Urothelium cell line (cell line): Measurements from ENCODE around the gene KLHL14.

Experiments
- DNase-seq: peaks from one replicate; pipeline ENCODE4 v3.0.0; 2011; ENCODE audit warnings: low spot score, mixed read lengths
- FAIRE-seq: peaks from 2 replicates; lab custom pipeline; 2011; peaks lifted over from hg19 to GRCh38; lab: Jason Lieb, UNC

KLHL14 gene

GRCh38 chr18:32724071-32724749 lies 48.6 kb downstream of the KLHL14 start:
- FAIRE-seq: no peak

GRCh38 chr18:32722279-32722678 lies 50.5 kb downstream of the KLHL14 start:
- FAIRE-seq (no peak), DNase-seq (no peak)

More at GRCh38 chr18:32724071-32724749, 48.6 kb downstream of the KLHL14 start:
- no peak for DNase-seq

DNA sequence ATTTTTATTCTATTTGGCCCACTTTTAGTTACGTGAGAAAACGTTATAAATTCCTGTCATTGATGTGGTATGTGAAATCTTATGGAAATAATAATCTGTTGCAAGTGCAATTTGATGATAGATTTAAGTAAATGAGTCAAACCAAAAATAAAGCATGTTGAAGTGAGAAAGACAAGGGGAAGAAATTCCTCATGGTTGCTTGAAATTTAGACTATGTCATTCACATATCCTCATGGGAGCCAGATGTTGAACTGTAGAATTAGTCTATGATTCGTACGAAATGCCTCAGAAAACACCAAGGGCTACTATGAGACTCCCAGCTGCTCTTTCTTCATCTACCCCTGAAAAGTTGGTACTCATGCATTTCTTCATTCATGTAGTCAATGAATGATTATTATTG lies 55.7 kb downstream of the KLHL14 start:
- FAIRE-seq (no peak), DNase-seq (no peak)

DNA sequence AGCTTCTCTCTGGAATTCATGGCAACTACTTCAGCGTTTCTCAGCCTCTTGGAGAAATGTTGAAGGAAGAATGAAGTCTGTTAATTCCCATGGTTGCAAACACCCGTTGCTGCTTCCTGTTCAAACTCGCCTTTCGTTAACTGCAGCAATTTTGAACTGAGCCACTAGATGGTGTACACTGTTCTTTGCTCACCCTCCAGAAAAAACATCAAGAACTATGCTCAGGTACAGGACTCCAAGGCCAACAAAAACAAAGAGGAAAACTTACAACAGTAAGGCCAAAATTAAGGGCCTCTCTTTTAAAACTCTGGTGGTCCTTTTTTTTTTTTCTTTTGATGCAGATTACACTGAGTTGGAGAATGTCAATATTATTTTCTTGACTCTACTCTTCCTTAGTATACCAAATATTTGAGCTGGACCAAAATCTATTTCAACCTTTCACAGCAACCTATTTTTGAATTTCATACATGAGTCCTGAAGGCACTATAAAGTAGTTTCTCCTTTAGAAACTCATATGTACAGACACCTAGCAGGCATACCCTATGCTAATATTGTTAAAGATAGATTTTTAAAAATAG lies 58.2 kb downstream of the KLHL14 start:
- FAIRE-seq (no peak), DNase-seq (peak; percentile 33)

DNA sequence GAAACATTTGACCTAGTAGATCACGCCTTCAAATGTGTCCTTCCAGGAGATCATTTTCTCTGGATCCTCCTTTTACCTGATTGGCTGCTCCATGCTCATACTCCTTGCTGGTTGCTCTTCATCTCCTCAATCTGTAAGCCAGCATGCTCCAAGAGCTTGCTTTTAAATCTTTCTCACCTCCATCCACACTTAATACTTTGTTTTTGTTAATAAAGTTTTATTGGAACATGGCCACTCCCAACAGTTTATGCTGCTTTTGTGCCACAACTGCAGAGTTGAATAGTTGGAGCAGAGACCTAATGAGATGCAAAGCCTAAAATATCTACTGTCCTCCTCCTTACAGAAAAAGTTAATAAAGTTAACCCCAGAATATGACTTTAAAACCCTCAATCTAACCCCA lies 60.0 kb downstream of the KLHL14 start:
- DNase-seq (no peak), FAIRE-seq (no peak)

DNA sequence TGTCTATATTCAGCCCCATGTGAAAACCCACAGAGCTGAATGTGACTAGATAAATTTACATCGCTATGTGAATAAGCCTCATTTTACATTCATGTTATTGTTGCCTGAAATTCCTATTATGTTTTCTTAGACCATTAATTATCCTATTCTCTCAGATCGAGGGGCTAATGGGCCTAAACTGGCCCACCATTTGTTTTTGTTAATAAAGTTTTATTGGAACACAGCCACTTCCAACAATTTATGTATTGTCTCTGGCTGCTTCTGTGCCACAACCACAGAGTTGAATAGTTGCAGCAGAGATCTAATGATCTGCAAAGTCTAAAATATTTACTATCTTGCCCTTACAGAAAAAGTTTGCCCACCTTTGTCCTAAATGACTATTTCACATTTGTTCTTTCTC lies 61.0 kb downstream of the KLHL14 start:
- FAIRE-seq (no peak), DNase-seq (no peak)

DNA sequence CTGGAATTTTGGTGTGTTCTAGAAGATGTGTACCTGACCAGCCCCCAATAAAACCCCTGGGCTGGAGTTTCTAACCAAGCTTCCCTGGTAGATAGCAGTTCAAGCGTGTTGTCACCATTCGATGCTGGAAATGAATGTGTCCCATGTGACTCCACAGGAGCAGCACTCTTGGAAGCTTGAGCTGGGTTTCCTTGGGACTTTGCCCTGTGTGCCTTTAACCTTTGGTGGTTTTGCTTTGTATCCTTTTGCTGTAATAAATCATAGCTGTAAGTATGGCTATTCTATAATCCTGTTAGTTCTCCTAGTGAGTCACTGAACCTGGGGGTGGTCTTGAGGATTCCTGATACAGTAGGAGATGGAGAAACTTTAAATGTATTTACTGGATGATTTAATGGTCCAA lies 65.2 kb downstream of the KLHL14 start:
- FAIRE-seq: no peak
- no peak for DNase-seq

- FAIRE-seq: no peak
These were observed 65.7 kb downstream of the KLHL14 start for GRCh38 chr18:32707147-32707546.

DNA sequence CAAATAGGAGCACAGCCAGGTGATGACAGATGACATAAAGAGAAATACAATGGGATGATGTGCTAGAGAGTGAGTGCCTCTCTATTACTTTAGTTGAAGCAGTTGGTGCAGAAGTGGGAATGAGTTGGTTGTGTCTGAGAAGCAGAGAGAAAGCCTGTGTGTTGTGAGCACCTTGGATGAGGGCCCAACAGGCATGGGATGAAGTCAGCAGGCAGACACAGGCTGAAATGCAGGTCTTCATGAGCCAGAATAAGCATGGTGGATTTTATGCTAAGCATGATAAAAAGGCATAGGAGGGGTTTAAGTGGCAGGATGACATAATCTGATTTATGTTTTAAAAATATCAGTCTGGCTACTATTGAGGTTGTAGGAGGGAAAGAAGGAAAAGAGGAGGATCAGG lies 71.5 kb downstream of the KLHL14 start:
- FAIRE-seq: no peak
- no peak for DNase-seq

More at GRCh38 chr18:32707147-32707546, 65.7 kb downstream of the KLHL14 start:
- DNase-seq: no peak

GRCh38 chr18:32698153-32698552 lies 74.7 kb downstream of the KLHL14 start:
- DNase-seq (no peak), FAIRE-seq (no peak)

GRCh38 chr18:32696376-32696775 lies 76.4 kb downstream of the KLHL14 start:
- DNase-seq (no peak), FAIRE-seq (no peak)

GRCh38 chr18:32695534-32695933 lies 77.3 kb downstream of the KLHL14 start:
- DNase-seq (no peak), FAIRE-seq (no peak)

DNA sequence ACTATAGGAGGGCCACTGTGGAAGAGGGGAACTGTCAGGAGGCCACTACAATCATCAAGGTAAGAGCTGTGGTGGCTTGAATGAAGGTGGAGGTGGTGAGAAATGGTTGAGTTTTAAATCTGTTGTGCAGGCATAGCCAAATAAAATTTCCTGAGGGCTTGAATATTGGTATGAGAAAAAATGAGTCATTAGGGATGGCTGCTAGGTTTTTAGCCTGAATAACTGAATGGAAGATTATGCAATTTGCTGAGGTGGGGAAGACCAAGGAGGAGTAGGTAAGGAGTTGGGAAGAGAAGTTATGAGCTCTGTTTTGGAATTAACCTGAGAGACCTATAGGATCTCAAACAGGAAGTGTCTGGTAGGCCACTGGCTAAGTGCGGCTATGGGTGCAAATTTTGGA lies 84.0 kb downstream of the KLHL14 start:
- no peak for DNase-seq
- no peak for FAIRE-seq

- FAIRE-seq (no peak), DNase-seq (no peak)
These were observed 87.9 kb downstream of the KLHL14 start for GRCh38 chr18:32684940-32685339.

DNA sequence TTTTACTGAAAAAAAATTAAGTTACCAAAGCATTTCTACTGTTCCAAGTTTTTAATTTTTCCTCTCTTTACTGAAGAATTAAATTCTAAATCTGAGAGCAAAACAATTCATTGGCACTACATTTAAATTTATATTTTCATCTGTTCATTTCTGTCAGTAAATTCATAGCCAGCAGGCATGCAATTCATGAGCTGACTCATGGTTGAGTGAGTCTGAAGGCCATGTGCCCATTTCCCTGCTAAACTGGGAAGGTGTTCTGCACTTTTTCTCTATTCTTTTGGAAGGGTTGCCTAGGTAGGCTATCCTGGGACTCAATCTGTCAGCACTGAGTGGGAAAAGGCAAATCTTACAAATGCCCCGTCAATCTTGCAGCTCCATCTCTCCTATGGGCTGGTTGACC lies 88.7 kb downstream of the KLHL14 start:
- FAIRE-seq: no peak
- DNase-seq: no peak

- no peak for FAIRE-seq
These were observed 89.8 kb downstream of the KLHL14 start for GRCh38 chr18:32683044-32683443.

GRCh38 chr18:32677578-32677977 lies 95.2 kb downstream of the KLHL14 start:
- no peak for FAIRE-seq

More at GRCh38 chr18:32683044-32683443, 89.8 kb downstream of the KLHL14 start:
- no peak for DNase-seq

GRCh38 chr18:32674491-32674890 lies 98.3 kb downstream of the KLHL14 start:
- FAIRE-seq (no peak), DNase-seq (peak; percentile 7)

More at GRCh38 chr18:32677578-32677977, 95.2 kb downstream of the KLHL14 start:
- no peak for DNase-seq

DNA sequence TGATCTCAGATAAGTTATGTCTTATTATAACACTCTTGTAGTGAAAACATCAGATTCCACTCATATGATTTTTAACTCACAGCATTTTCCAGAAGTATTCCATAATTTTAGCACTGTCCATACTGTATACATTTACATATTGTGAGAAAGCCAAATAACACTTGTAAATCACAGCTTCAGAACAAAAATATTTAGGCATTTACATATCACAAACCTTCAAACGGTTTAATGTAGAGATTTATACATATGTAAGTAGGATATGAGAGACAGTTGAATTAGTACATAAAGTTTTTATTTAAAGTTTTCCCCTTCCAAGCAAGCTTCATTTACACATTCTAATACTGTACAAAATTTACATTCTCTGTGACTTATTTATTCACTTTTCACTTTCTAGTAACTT lies 100.4 kb downstream of the KLHL14 start:
- DNase-seq (no peak), FAIRE-seq (no peak)

DNA sequence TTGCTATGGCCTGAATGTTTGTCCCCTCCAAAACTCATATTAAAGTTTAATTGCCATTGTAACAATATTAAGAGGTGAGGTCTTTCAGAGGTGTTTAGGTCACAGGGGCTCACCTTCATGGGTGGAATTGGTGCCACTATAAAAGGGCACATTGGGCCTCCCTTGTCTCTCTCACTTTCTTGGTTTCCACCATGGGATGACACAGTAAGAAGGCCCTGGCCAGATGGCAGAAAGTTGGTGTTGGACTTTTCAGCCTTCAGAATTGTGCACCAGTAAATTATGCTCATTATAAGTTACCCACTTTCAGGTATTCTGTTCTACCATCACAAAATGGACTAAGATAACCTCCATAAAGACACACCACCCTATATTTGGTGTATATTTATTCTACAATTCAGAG lies 102.1 kb downstream of the KLHL14 start:
- FAIRE-seq (no peak), DNase-seq (no peak)

- no peak for FAIRE-seq
- DNase-seq: no peak
These were observed 103.2 kb downstream of the KLHL14 start for GRCh38 chr18:32669549-32670165.

DNA sequence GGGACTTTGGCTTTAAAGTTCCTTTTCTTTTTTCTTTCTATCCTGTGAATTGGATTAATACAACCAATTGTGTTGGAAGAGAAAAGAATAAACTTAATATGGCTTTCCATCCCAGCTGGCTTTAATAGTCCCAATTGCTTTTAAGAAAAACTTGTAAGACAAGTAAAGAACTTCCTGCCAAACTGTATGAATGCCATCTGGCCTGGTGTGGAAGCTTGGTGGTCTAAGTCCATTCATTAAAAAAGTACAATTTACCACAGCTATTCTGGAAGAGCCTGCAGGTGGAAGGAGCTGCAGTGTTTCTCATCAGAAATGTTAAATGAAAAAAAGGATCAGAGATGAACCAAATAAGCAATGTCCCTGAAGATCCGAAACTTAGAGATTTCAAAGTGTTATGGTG lies 103.9 kb downstream of the KLHL14 start:
- DNase-seq (no peak), FAIRE-seq (no peak)
